ENCODE measurements around the gene BRIX1.

The BRIX1 gene

DNA sequence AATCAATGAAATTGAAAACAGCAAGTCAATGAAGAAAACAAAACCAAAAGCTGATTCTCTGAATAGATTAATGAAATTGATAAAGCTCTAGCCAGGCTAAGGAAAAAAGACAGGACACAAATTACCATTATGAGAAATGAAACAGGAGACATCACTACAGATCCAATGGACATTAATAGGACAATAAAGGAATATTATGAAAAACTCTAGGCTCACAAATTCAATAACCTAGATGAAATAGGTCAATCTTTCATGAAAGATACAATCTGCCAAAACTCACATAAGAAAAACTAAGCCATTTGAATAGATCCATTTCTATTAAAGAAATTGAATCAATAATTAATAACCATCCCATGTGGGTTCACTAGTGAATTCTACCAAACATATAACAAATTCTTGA is 39.2 kb upstream of the BRIX1 start:
- TF ChIP-seq, protein P1, sequence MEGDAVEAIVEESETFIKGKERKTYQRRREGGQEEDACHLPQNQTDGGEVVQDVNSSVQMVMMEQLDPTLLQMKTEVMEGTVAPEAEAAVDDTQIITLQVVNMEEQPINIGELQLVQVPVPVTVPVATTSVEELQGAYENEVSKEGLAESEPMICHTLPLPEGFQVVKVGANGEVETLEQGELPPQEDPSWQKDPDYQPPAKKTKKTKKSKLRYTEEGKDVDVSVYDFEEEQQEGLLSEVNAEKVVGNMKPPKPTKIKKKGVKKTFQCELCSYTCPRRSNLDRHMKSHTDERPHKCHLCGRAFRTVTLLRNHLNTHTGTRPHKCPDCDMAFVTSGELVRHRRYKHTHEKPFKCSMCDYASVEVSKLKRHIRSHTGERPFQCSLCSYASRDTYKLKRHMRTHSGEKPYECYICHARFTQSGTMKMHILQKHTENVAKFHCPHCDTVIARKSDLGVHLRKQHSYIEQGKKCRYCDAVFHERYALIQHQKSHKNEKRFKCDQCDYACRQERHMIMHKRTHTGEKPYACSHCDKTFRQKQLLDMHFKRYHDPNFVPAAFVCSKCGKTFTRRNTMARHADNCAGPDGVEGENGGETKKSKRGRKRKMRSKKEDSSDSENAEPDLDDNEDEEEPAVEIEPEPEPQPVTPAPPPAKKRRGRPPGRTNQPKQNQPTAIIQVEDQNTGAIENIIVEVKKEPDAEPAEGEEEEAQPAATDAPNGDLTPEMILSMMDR (IDR thresholded peaks at IDR 0.05; ENCODE audit: insufficient read depth, missing control alignments), result no peak
- DNase-seq (ENCODE audit: insufficient read length, low spot score) (no peak), FAIRE-seq (no peak)

DNA sequence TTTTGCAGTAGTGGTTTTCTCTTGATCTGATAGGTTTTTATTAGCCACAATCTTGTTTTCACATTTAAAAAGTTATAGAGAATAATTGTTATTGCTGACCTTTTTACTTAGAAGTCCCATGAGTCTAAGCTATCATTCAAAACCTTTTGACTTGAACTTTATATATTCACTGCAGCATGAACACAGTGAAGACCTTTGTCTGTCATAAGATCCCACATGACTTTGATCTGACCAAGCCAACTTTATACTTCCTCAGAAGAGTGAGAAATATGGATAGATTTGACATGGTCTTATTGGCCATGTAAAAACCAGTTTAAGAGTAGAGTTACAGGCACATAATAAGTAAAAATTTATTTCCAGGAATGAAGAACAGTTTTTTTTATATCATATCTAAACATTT is 34.3 kb upstream of the BRIX1 start:
- TF ChIP-seq, protein P1 (IDR thresholded peaks at IDR 0.05; ENCODE audit: insufficient read depth, missing control alignments), result no peak
- no peak for DNase-seq (ENCODE audit: insufficient read length, low spot score)
- no peak for FAIRE-seq

DNA sequence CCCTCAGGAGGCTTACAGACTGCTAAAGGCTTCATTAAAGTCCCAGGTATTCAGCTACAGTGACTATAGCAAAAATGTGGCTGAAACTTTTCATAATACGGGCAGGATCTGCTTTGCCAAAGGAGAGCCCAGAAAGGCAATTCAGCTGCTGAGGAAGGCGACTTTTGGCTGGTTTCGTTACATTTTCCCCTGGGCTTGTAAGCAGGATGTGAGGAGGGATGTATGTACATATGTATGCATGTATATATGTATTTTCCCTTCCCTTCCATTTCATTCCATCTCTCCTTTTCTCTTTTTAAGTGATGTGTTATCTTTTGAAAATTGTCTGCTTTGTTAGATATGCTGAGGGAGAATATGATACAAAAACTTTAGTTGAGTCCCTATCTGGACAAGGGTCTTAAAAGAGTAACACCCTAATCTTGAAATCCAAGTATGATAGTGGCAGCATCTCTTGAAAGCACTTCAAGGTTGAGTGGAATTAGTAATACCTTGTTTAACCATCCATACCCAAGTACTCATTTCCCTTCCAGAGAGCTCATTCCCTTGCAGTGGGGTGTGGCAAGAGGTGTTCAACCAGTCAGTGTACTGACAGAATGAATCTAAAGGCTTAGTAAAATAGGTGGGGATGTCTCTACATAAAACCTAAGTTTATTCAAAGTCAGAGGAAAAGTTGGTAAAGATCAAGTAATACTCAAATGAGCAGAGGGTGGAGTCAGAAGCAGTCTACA is 29.0 kb upstream of the BRIX1 start:
- DNase-seq (ENCODE audit: insufficient read length, low spot score) (no peak), FAIRE-seq (no peak)
- TF ChIP-seq, protein P1 (IDR thresholded peaks at IDR 0.05; ENCODE audit: insufficient read depth, missing control alignments), result no peak

DNA sequence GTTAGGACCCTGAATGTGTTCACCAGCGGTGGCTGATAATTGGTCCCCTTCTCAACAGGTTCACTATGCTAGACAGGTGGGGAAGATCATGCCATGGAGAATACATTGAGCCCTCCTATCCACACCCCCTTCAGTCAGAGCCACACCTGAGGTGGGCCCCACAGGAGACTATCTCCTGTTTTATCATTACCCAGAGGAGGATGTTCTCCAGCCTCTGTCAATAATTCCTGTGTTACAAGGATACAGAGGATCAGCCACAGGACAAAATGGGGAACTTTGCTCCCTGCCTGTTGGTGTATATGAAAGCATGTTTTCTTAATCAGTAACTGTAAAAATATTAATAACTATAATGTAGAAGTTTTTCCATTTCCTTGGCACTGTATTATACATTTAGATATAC is 26.1 kb upstream of the BRIX1 start:
- FAIRE-seq, result no peak
- TF ChIP-seq, protein P1 (IDR thresholded peaks at IDR 0.05; ENCODE audit: insufficient read depth, missing control alignments), result no peak

DNA sequence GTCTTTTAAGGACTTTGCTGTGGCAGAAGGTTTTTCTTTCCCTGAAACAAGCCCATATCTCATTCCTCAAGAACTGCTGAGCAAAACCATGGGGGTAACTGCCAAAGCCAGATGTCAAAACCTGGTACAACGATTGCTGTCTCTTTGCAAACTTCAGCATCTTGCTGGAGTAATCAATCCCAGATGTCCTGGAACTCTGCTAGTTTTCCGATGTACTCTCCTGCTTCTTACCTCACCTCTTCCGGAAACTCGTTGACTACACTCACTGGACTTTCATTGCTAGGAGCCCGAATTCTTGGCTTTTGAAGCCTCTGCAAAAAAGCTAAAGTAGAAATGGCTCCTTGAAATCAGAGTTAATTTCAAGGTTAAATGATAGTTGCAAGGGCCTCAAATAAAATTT is 23.5 kb upstream of the BRIX1 start:
- DNase-seq (ENCODE audit: insufficient read length, low spot score), result no peak
- FAIRE-seq, result no peak
- TF ChIP-seq, protein P1 (IDR thresholded peaks at IDR 0.05; ENCODE audit: insufficient read depth, missing control alignments), result no peak

More for the DNA sequence above, 26.1 kb upstream of the BRIX1 start:
- DNase-seq (ENCODE audit: insufficient read length, low spot score), result no peak

DNA sequence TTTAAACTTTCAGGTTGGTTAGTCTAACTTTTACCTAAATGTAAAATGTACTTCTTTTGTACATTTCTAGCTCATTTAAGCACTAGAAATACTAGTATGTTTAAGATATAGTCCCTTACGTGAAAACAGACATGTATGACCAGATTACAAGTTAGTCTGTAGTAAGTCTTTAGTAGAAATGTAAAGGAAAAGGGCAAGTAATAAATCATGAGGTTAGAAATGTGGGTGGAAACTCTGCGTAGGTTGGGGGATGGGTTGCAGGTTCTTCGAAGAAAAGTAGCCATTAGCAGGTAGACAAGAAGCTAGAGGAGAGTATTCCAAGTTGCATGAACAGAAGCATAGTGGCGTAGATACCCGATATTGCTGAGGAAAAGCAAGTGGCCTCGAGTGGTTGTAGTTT is 23.1 kb upstream of the BRIX1 start:
- FAIRE-seq (no peak), DNase-seq (ENCODE audit: insufficient read length, low spot score) (no peak)
- TF ChIP-seq, protein P1 (IDR thresholded peaks at IDR 0.05; ENCODE audit: insufficient read depth, missing control alignments), result no peak

DNA sequence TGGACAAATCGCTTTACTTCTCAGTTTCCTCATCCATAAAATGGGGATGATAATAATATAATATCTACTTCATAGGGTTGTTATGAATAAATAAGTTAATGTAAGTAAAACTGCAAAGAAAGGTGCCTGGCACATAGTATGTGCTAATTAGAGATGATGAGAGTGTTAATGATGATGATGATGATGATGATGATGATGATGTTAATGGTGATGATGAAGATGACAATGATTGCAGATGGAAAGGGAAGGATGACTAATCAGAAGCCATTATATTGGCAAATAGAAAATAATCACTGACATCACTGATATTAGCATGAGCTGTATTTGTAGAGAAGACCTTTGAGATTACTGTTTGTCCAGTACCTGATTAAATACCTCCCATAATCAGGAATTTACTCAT is 20.8 kb upstream of the BRIX1 start:
- DNase-seq (ENCODE audit: insufficient read length, low spot score) (no peak), FAIRE-seq (no peak)
- TF ChIP-seq, protein P1 (IDR thresholded peaks at IDR 0.05; ENCODE audit: insufficient read depth, missing control alignments), result no peak

Data from D721Med (cell line).